Hindlimb muscle (tissue), 1 donor: Measurements from ENCODE around the gene SESTD1. TPM values are rescaled to one million over a fixed set of nuclear protein-coding genes. Genes with fewer than 3 reads are reported as not detected.
"Not testable (repeated sequence)": the region's sequence is repeated elsewhere in the genome, so short reads cannot be mapped to it uniquely, and the experiment has no call there.

Source experiments
- DNase-seq: peaks from one replicate; pipeline ENCODE4 v3.0.0-alpha.2; 2013
- polyA plus RNA-seq: library from polyadenylated mRNA; unstranded; fragments of 120-200 nt; gene quantifications from one replicate; pipeline ENCODE4 v1.2.1, GENCODE V29; 2013; ENCODE audit not compliant: insufficient read length

SESTD1 gene
- polyA plus RNA-seq, 1 donor: 36.0 TPM

- DNase-seq: no peak
Measured at GRCh38 chr2:179268277-179268925, 3.8 kb upstream of the SESTD1 start.

DNA sequence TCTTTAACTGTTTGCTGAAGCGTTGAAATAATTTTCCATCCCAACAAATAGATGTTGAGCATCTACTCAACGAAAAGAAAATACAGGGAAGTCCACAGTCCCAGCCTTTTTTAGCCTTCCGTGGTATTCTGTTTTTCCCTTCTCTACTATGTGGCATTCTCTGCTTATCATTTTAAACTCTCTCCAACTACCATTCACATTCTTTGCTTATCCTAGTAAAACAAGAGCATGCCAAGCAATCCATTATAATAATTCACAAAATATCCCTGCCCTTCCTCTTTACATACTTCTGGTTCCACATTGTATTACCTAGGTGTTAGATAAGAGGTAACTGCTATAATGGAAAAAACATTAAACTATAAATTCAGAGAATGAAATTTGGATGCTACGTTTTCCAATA, 1.6 kb upstream of the SESTD1 start:
- DNase-seq: no peak

DNA sequence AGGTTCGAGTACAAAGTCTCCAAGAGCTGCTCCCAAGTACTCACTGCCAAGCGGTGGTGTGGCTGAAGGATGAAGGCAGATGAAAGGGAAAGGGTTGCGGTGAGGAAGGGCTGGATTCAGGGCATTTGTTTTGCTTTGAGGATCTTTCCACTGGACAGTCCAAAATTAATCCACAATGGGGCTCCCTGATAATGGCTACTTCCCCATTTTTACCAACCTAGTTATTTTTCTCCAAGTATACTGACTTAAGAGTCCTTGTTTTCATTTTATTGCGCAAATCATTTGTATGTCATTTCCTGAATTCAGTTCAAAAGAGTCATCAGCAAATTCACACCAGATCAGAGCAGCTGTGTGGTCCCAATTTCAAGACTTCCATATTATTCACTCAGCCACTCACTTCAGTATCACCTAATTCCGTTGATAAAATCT, 464 bp upstream of the SESTD1 start:
- no peak for DNase-seq

GRCh38 chr2:179263446-179264367, 925 bp downstream of the SESTD1 start:
- DNase-seq: peak; percentile 54

DNA sequence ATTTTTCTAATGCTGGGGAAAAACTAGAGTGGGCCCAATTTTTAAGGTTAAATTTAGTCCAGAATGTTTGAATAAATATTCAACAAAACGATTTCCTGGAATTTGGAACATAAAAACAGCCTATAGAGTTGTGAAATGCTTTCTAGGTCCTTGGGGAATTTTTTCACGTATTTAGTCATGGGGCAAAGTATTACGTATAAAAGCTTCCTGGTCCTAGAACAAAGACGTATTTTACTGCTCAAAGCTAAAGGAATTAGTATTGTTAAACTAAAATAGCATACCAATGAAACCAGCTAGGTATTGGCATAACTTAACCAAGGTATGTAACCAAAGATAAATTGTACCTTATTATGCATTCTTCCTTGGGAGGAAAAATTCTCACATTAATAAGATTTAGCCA, 1.6 kb downstream of the SESTD1 start:
- no peak for DNase-seq

GRCh38 chr2:179262077-179262660, 2.5 kb downstream of the SESTD1 start:
- no peak for DNase-seq

- no peak for DNase-seq
Measured at GRCh38 chr2:179261151-179261825, 3.3 kb downstream of the SESTD1 start.

GRCh38 chr2:179260224-179260623, 4.4 kb downstream of the SESTD1 start:
- DNase-seq: no peak

DNA sequence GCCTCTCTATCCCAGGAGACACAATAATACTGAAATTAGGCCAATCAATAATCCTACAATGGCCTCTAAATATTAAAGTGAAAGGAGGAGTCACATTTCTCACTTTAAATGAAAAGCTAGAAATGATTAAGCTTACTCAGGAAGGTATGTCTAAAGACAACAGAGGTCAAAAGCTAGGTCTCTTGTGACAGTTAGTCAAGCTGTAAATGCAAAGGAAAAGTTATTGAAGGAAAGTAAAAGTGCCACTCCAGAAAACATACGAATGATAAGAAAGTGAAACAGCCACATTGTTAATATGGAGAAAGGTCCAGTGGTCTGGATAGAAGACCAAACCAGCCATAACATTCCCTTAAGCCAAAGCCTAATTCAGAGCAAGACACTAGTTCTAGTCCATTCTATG, 9.5 kb downstream of the SESTD1 start:
- DNase-seq: no peak

GRCh38 chr2:179253226-179253625, 11.4 kb downstream of the SESTD1 start:
- DNase-seq: no peak

- no peak for DNase-seq
Measured at GRCh38 chr2:179252423-179252822, 12.2 kb downstream of the SESTD1 start.

DNA sequence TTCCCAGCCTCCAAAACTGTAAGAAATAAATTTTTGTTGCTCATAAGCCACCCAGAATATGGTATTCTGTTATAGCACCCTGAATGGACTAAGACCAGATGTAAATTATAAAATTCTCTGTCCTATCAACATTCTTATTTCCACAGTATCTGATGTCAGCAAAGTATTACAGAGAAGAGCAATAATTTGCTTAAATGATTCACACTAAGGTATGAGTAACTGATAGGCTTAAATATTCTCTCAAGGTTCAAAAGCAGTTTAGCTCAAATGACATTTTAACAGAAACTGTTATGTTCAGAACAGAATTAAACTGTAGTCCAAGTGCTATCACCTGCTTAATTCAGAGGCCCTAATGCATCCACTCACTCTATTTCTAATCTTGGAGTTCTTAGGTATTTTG, 12.8 kb downstream of the SESTD1 start:
- no peak for DNase-seq

- DNase-seq: no peak
Measured at GRCh38 chr2:179250848-179251504, 13.7 kb downstream of the SESTD1 start.

GRCh38 chr2:179250095-179250494, 14.5 kb downstream of the SESTD1 start:
- DNase-seq: no peak

GRCh38 chr2:179248024-179248348, 16.6 kb downstream of the SESTD1 start:
- no peak for DNase-seq

GRCh38 chr2:179247318-179248023, 17.2 kb downstream of the SESTD1 start:
- DNase-seq: no peak

DNA sequence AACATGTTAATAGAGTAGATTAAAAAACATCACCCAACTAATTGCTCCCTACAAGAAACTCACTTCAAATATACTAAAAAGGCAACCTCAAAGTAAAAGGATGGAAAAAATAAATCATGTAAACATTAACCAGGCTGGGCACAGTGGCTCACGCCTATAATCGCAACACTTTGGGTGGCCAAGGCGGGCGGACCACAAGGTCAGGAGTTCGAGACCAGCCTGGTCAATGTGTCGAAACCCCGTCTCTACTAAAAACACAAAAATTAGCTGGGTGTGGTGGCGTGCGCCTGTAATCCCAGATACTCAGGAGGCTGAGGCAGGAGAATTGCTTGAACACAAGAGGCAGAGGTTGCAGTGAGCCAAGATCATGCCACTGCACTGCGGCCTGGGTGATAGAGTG, 18.8 kb downstream of the SESTD1 start:
- not testable (repeated sequence) for DNase-seq

DNA sequence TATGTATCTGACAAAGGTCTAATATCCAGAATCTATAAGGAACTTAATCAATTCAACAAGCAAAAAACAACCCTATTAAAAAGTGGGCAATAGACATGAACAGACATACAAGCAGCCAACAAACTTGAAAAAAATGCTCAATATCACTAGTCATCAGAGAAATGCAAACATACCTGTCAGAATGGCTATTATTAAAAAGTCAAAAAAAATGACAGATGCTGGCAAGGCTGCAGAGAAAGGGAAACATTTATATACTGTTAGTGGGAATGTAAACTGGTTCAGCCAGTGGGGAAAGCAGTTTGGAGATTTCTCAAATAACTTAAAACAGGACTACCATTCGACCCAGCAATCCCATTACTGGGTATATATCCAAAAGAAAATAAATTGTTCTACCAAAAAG, 21.6 kb downstream of the SESTD1 start:
- DNase-seq: no peak

GRCh38 chr2:179240481-179241451, 23.9 kb downstream of the SESTD1 start:
- no peak for DNase-seq

GRCh38 chr2:179239838-179240237, 24.8 kb downstream of the SESTD1 start:
- DNase-seq: no peak

DNA sequence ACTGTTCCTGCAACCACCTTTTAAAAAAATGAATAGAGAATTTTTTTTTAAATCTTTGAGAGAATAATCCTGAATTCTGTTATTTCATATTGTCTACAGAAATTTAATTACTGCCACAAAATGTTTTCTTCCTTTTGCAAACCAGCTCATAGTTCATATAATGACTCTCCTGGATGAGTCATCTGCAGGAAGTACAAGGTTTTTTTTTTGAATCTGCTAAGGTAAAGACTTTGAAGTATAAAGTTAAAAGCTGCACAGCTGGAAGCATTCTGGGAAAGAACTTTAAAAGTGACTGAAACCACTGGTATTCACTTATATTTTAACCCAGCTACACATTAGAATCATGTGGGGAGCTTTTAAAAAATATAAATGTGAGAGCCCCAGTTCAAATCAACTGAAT, 25.4 kb downstream of the SESTD1 start:
- no peak for DNase-seq
